SH-SY5Y (cell line): Measurements from ENCODE around the gene DLG1.

Experiments used
- GATA2 ChIP-seq: IDR thresholded peaks from 2 replicates; pipeline ENCODE4 v1.6.1; 2011; ENCODE audit warnings: mild to moderate bottlenecking, low read depth, low read length
- GATA3 ChIP-seq: IDR thresholded peaks from 2 replicates; pipeline ENCODE4 v1.6.1; 2011; ENCODE audit warnings: low read depth, mild to moderate bottlenecking, low read length, moderate library complexity

DNA sequence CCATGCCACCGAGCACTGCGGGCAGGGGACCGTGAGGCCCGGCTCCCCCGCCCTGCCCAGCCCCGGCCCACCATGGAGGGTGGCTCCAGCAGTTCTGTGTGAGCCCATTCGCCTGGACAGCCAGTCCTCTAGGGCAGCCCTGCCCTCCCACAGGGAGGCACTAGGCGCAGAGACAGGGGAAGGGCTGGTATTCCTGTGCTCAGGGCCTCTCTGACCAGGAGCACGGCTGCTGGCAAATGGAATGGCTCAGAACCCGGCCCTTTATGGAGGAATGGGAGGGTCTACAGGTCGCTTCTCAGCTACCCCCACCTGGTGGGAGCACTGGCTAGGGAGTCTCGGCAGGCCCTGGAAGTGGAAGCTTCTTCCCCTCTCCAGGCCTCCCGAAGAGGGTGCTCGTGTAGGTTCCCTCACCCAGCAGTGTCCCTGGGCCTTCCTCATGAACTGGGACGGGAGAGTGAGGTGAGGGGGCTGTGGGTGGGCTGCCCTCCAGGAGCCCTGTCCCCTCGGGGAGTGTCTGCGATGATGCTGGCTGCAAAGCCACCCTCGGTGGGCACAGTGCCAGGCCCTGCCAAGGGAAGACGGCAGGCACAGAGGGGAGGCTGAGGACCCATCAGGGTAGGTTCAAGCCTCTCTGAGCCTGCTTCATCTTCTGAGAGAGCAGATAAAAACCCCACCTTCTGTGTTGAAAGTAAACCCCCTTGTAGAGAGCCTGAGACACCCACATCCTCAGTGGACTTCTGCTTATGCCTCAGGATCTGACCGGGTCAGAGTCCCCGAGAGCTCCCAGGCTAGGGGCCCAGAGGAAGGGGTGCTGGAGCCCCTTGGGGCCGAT is 270.3 kb downstream of the DLG1 start:
- no peak for TF ChIP-seq GATA2
- no peak for TF ChIP-seq GATA3
